Esophagus muscularis mucosa (tissue), 3 donors: ENCODE measurements around the gene DIP2B.

Experiments used
- CTCF ChIP-seq, 3 experiments: fragments of 200-600 bp in 2 of 3; fragments of 450-650 bp in 1 of 3; sonication (generic) in 2 of 3; IDR thresholded peaks; one replicate each; pipeline ENCODE4 v1.5.1; 2017 to 2019; ENCODE audit warnings: antibody characterized with exemption in 3 of 3, mild to moderate bottlenecking in 2 of 3, moderate library complexity in 1 of 3
- POLR2A ChIP-seq: fragments of 450-650 bp; IDR thresholded peaks from one replicate; pipeline ENCODE4 v1.6.1; 2017; ENCODE audit warnings: antibody characterized with exemption, moderate library complexity, mild to moderate bottlenecking, low read depth
- POLR2AphosphoS5 ChIP-seq, 2 donors: sonication (generic); formaldehyde crosslinking; IDR thresholded peaks; one replicate each; pipeline ENCODE4 v1.6.1; 2017; ENCODE audit warnings: antibody characterized with exemption in 2 of 2

- TF ChIP-seq CTCF (IDR thresholded peaks at IDR 0.05): no peak
- no peak for TF ChIP-seq POLR2A
- no peak for TF ChIP-seq POLR2AphosphoS5 (IDR thresholded peaks at IDR 0.05)
These were observed 64.5 kb downstream of the DIP2B start for GRCh38 chr12:50569321-50569720.
